Measurements from ENCODE around the gene KIF26A.

KIF26A gene

DNA sequence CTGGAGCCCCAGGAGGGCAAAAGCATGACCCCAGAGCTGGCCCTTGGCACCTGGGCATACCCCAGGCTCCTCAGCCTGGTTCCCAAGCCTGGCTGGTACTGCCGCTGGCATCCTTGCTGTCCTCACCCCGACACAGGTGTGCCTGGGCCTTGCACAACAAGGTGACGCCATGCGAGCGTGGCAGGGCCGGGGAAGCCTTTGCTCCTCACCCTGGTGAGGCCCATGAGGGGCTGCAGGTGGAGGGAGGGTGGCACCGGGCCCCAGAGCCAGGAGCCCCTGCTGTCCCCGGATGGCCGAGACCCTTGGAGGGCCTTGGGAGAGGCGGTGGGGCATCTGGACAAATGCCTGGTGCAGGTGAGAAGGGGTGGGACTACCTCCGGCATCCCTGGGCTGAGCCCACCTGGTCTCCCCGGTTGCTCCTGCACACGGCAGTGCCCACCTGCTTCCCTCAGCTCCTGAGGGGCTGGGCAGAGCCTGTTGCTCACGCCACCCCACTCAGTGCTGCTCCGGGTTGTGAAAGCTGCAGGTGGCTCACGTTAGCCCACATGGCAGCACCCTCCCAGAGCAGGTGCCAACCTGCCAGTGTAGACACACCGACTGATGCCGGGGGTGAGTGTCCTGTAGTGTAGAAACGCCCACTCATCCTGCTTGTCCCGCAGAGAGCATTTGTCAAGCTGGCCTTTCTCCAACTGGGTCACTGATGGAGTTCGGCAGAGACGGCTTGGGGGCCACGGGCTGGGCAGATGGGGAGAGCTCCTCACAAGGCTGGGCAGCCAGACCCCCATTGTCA is 24.6 kb upstream of the KIF26A start:
- no peak for DNase-seq

GRCh38 chr14:104114421-104115130 is 23.8 kb upstream of the KIF26A start:
- DNase-seq = no peak

- no peak for DNase-seq
These were observed 23.2 kb upstream of the KIF26A start for GRCh38 chr14:104115131-104115600.

- DNase-seq = no peak
These were observed 22.6 kb upstream of the KIF26A start for GRCh38 chr14:104115691-104116287.

GRCh38 chr14:104116288-104116755 is 22.1 kb upstream of the KIF26A start:
- DNase-seq = no peak

DNA sequence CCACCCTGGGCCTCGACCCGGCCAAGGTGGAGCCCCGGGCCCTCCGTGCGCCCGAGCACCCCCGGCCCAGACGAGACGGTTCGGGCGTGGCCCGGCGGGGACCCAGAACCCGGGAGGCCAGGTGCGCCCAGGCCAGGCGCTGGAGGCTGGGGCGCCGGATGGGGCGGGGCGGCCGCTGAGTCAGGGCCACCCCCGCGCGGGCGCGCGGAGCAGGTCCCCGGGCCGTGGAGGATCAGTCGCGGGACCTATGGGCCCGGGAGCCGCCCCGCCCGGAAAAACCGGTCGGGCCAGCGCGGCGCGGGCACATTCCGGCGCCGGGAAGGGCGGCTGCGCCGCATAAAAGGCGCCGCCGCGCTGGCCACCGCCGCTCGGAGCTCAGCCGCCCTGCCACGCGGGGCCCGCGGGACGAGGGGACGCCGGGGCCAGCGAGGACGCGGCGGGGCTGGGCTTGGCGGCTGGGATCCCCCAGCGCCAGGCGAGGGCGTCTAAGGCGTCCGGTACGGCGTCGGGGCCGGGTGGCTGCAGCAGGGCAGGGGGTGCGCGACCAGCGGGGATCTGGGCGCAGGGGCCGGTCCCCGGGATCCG is 21.5 kb upstream of the KIF26A start:
- peak in 1 of 2 experiments; percentile 19 for DNase-seq

- no peak for DNase-seq
These were observed 20.9 kb upstream of the KIF26A start for GRCh38 chr14:104117341-104118005.

- no peak for DNase-seq
These were observed 20.2 kb upstream of the KIF26A start for GRCh38 chr14:104118006-104118844.

- DNase-seq = no peak
These were observed 19.3 kb upstream of the KIF26A start for GRCh38 chr14:104119119-104119487.

GRCh38 chr14:104119488-104120251 is 18.7 kb upstream of the KIF26A start:
- DNase-seq = no peak

- no peak for DNase-seq
These were observed 18.1 kb upstream of the KIF26A start for GRCh38 chr14:104120281-104120741.

- DNase-seq = no peak
These were observed 17.2 kb upstream of the KIF26A start for GRCh38 chr14:104121142-104121541.

DNA sequence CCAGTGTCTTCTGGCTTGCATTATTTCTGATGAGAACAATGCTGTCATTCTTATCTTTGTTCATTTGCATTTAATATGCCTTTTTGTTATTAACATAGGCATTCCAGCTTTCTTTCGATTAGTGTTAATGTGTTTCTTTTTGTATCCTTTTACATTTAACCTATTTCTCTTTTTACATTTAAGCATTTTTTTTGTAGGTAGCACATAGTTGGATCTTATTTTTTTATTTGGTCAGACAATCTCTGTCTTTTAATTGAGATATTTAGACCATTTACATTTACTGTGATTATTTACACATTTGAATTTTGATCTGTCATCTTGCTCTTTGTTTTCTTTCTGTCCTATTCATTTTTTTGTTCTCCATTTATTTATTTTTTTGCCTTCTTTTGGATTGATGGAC is 14.5 kb upstream of the KIF26A start:
- DNase-seq = no peak

GRCh38 chr14:104125011-104125410 is 13.4 kb upstream of the KIF26A start:
- DNase-seq = no peak

- DNase-seq = no peak
These were observed 11.6 kb upstream of the KIF26A start for GRCh38 chr14:104126753-104127152.

DNA sequence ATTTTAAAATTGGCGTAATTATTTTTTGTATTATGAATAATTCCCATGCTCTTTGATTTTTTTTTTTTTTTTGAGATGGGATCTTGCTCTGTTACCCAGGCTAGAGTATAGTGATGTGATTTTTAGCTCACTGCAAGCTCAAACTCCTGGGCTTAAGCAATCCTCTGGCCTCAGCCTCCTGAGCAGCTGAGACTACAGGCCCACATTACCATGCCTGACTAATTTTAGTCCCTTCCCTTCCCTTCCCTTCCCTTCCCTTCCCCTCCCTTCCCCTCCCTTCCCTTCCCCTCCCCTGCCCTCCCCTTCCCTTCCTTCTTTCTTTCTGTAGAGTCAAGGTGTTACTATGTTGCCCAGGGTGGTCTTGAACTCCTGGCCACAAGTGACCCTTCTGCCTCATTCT is 9.4 kb upstream of the KIF26A start:
- DNase-seq = no peak

DNA sequence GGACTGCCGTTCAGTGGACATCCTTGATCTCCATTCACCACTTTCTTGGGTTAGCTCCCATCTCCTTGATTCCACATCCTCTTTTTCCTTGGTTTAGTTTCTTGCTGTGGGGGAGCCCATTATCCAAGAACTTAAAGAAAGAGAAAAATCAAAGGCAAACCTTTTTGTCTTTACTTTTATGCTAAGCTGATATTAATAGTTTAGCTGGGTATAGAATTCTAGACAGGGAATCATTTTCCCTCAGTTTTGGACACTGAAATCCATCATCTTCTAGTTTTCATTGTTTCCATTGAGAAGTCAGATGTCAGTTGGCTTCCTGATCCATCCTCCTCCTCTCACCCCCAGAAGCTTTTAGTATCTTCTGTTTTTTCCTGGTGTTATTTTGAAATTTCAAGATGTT is 8.8 kb upstream of the KIF26A start:
- no peak for DNase-seq

DNA sequence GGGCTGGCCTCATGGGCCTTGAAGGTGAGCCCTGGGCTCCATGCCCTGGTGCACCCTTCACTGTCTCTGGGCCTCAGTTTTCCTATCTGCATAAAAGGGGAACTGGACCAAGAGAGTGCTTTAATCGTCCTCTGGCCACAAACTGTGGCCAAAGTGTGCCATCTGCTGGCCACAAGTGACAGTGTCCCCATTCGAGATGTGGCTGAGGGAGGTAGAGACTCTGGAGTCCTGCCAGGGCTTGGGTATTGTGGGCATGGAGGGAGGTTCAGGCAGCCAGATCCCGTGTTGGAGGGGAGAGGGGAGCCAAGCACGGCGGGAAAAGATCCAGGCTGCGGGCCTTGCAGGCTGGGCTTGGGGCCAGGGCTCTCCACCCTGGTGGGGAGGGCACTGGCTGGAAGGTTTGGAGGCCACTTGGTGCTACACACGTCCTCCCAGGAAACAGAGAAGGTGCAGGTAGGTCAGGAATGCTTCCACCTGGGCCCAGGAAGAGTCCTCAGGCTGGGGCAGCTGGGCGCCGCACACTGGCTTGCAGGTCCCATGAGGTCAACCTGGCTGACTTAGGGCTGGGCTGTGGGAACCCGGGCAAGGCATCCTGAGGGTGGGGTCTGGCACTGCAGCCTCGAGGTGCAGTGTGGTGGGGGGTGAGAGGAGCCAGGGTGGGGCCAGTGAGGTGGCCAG is 7.3 kb upstream of the KIF26A start:
- no peak for DNase-seq

DNA sequence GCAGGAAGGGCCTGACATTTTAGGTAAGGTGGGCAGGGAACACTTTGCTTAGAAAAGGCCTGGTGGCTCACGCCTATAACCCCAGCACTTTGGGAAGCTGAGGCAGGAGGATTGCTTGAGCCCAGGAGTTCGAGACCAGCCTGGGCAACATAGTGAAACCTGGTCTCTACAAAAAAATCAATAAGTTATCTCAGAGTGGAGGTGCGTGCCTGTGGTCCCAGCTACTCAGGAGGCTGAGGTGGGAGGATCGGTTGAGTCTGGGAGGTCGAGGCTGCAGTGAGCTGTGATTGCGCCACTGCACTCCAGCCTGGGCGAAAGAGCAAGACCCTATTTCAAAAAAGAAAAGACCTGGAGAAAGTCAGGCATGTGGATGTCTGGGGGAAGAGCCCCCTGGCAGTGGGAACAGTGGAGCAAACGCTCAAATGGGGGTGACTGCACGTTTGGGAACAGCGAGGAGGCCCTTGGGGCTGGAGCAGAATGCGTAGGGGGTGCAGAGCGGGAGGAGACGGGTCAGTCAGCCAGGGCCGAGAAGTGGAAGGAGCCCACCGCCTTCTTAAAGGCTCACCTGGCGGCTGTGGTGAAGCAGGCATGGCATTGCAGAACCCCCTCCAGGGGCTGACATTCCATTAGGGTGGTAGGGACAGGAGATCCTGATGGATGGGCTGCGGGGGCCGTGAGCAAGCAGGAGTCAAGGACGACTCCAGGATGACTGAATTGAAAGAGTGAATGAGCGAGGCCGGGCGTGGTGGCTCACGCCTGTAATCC is 6.2 kb upstream of the KIF26A start:
- DNase-seq = no peak

DNA sequence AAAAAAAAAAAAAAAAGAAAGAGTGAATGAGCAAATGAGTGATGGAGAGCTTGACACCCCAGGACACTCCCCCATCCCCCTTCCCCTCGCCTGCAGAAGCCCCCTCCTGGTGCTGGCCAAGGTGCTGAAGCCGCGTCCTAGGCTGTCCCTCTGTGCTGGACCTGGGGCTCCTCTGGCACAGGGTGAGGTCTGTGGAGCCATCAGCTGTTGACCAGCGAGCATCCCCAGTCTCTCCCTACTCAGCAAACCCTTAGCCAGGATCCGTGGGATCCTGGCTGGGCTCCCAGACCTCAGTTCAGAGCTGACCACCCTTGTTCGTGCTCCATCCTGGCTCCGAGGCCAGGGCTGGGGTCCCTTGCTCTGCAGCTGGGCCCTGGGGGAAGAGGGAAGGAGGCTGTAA is 5.4 kb upstream of the KIF26A start:
- DNase-seq = no peak
